Erythroblast (primary cell): ENCODE data around the gene SYDE2.

ENCODE experiments used
- GATA1 ChIP-seq: IDR thresholded peaks from 2 replicates; pipeline ENCODE4 v1.6.1; 2011; ENCODE audit warnings: low read depth, mild to moderate bottlenecking, control low read depth, low read length, moderate library complexity
- POLR2A ChIP-seq: IDR thresholded peaks from 2 replicates; pipeline ENCODE4 v1.6.1; 2011; ENCODE audit warnings: mild to moderate bottlenecking, low read length

DNA sequence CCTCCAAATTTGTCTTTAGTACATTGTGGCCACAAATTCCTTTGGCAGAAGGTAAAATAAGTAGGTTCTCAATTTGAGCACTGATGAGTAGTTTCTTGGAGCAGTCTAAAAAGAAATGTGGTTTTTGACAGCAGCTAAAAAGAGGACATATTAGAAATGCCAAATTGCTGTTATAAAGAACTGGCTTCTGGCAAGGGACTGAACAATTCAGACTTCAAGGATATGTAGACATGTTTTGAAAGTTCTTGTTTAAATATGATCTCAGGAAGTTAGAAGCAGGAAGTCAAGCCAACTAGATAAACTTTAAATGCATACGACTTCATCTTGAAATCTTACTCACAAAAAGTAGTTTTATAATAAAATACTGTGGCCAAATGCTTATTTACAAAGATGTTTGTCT, 39.8 kb upstream of the SYDE2 start:
- TF ChIP-seq POLR2A (no peak), GATA1 (no peak)
